Glomerular endothelial cell (primary cell): Measurements from ENCODE around the gene CLIP4. TPM values are rescaled to one million over a fixed set of nuclear protein-coding genes. Genes with fewer than 3 reads are reported as not detected.

Experiments used
- total RNA-seq: library from RNA; depleted of rRNA; stranded (reverse); fragments of >200 nt; gene quantifications from 2 replicates; pipeline ENCODE4 v1.2.3, GENCODE V29; 2015

The CLIP4 gene
- total RNA-seq, 1 donor from 2014 or later: 19.0 TPM

Other genes starting within 250 kb of the CLIP4 start
- 7.9 and 9.4 TPM in 2 replicates for gene TRMT61B, start 245.1 kb upstream of the CLIP4 start, total RNA-seq
- 49.7 and 57.3 TPM in 2 replicates for gene WDR43, start 220.7 kb upstream of the CLIP4 start, total RNA-seq
- gene TOGARAM2, start 134.1 kb upstream of the CLIP4 start, total RNA-seq: not detected in 2 replicates
- not detected in 2 replicates for gene PCARE, start 40.9 kb upstream of the CLIP4 start, total RNA-seq